Loucy (cell line): ENCODE data around the gene SLC25A26.
"Not testable (repeated sequence)": the region's sequence is repeated elsewhere in the genome, so short reads cannot be mapped to it uniquely, and the experiment has no call there.

Experiments
- H2AFZ ChIP-seq: fragments of 200-600 bp; sonication (generic); 2 replicates; pipeline ENCODE4 v1.6.0; 2016; ENCODE audit warnings: antibody characterized with exemption, mild to moderate bottlenecking, low read length, moderate library complexity
- H3F3A ChIP-seq: fragments of 200-600 bp; 2 replicates; pipeline ENCODE4 v1.6.0; 2016; ENCODE audit warnings: antibody characterized with exemption, low read depth, mild to moderate bottlenecking
- H3K27me3 ChIP-seq: fragments of 200-600 bp; sonication (generic); 2 replicates; pipeline ENCODE4 v1.6.1; 2014; ENCODE audit warnings: low read length, mild to moderate bottlenecking; ENCODE audit not compliant: insufficient read depth, poor library complexity, severe bottlenecking
- H3K36me3 ChIP-seq: fragments of 200-600 bp; sonication (generic); 2 replicates; pipeline ENCODE4 v1.6.1; 2016; ENCODE audit warnings: low read length; ENCODE audit not compliant: insufficient read depth
- H3K4me1 ChIP-seq: fragments of 200-600 bp; sonication (generic); 2 replicates; pipeline ENCODE4 v1.5.1; 2014; ENCODE audit warnings: low read length, mild to moderate bottlenecking; ENCODE audit not compliant: insufficient read depth, poor library complexity, severe bottlenecking
- H3K4me2 ChIP-seq: fragments of 200-600 bp; sonication (generic); 2 replicates; pipeline ENCODE4 v1.6.0; 2014; ENCODE audit warnings: antibody characterized with exemption, low read length, low read depth, mild to moderate bottlenecking; ENCODE audit not compliant: poor library complexity, severe bottlenecking
- H3K4me3 ChIP-seq: fragments of 200-600 bp; sonication (generic); 2 replicates; pipeline ENCODE4 v1.5.1; 2014; ENCODE audit warnings: low read length, mild to moderate bottlenecking, mixed read lengths; ENCODE audit not compliant: poor library complexity, severe bottlenecking
- H3K79me2 ChIP-seq: fragments of 200-600 bp; sonication (generic); 2 replicates; pipeline ENCODE4 v1.6.1; 2014; ENCODE audit warnings: low read length; ENCODE audit not compliant: insufficient read depth
- H3K9ac ChIP-seq: fragments of 200-600 bp; sonication (generic); 2 replicates; pipeline ENCODE4 v1.6.0; 2014; ENCODE audit warnings: mild to moderate bottlenecking, low read depth, low read length, moderate library complexity; ENCODE audit not compliant: poor library complexity, severe bottlenecking
- H3K9me2 ChIP-seq: fragments of 200-600 bp; sonication (generic); replicated peaks from 2 replicates; pipeline ENCODE4 v1.6.1; 2016; ENCODE audit warnings: low read depth, low read length, mixed read lengths
- H3K9me3 ChIP-seq: fragments of 200-600 bp; sonication (generic); 2 replicates; pipeline ENCODE4 v1.6.1; 2014; ENCODE audit warnings: mild to moderate bottlenecking, antibody characterized with exemption, low read length, low read depth; ENCODE audit not compliant: insufficient read depth
- H4K20me1 ChIP-seq: fragments of 200-600 bp; sonication (generic); 2 replicates; pipeline ENCODE4 v1.6.0; 2014; ENCODE audit warnings: antibody characterized with exemption, low read length, mild to moderate bottlenecking; ENCODE audit not compliant: insufficient read depth, poor library complexity, severe bottlenecking
- EZH2phosphoT487 ChIP-seq: fragments of 200-600 bp; IDR thresholded peaks from 2 replicates; pipeline ENCODE4 v1.6.1; 2018; ENCODE audit warnings: antibody characterized with exemption, mild to moderate bottlenecking, moderate library complexity, borderline replicate concordance
- TF ChIP-seq, protein P1 (sequence below): fragments of 200-600 bp; sonication (generic); conservative IDR thresholded peaks from 2 replicates; pipeline ENCODE4 v1.5.1; 2014; ENCODE audit warnings: mild to moderate bottlenecking, antibody characterized with exemption, low read length

SLC25A26 gene

GRCh38 chr3:66215106-66215505 lies 5.7 kb upstream of the SLC25A26 start:
- H3K36me3 ChIP-seq, result no peaks in the 10 kb centered on the region
- no peaks in the 10 kb centered on the region for H3K9me3 ChIP-seq
- H3K9me2 ChIP-seq, result no peaks in the 10 kb centered on the region
- no peak overlapping the region for H2AFZ ChIP-seq
- no peak overlapping the region for H3K9ac ChIP-seq
- no peak overlapping the region for H3K4me3 ChIP-seq
- H3F3A ChIP-seq, result no peaks in the 10 kb centered on the region
- H3K79me2 ChIP-seq, result no peaks in the 10 kb centered on the region
- no peaks in the 10 kb centered on the region for H3K27me3 ChIP-seq
- H3K4me1 ChIP-seq, result peaks cover 4% of the 10 kb centered on the region
- H4K20me1 ChIP-seq, result no peaks in the 10 kb centered on the region
- no peak overlapping the region for H3K4me2 ChIP-seq
- TF ChIP-seq, protein P1, sequence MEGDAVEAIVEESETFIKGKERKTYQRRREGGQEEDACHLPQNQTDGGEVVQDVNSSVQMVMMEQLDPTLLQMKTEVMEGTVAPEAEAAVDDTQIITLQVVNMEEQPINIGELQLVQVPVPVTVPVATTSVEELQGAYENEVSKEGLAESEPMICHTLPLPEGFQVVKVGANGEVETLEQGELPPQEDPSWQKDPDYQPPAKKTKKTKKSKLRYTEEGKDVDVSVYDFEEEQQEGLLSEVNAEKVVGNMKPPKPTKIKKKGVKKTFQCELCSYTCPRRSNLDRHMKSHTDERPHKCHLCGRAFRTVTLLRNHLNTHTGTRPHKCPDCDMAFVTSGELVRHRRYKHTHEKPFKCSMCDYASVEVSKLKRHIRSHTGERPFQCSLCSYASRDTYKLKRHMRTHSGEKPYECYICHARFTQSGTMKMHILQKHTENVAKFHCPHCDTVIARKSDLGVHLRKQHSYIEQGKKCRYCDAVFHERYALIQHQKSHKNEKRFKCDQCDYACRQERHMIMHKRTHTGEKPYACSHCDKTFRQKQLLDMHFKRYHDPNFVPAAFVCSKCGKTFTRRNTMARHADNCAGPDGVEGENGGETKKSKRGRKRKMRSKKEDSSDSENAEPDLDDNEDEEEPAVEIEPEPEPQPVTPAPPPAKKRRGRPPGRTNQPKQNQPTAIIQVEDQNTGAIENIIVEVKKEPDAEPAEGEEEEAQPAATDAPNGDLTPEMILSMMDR, result no peak
- TF ChIP-seq EZH2phosphoT487, result no peak

- TF ChIP-seq EZH2phosphoT487, result no peak
- TF ChIP-seq, protein P1, result no peak
- H3K9ac ChIP-seq, result peak overlapping the region; percentile 72
These were observed 735 bp upstream of the SLC25A26 start for GRCh38 chr3:66220066-66220465.

GRCh38 chr3:66224220-66224619 lies 3.4 kb downstream of the SLC25A26 start:
- no peaks in the 10 kb centered on the region for H3K36me3 ChIP-seq
- H3K9me2 ChIP-seq, result no peaks in the 10 kb centered on the region
- H3K4me3 ChIP-seq, result no peak overlapping the region
- no peak overlapping the region for H3K4me2 ChIP-seq
- no peaks in the 10 kb centered on the region for H3F3A ChIP-seq
- no peak overlapping the region for H2AFZ ChIP-seq
- TF ChIP-seq EZH2phosphoT487, result no peak
- TF ChIP-seq, protein P1, result no peak
- peaks cover 40% of the 10 kb centered on the region for H3K4me1 ChIP-seq
- no peaks in the 10 kb centered on the region for H4K20me1 ChIP-seq
- H3K79me2 ChIP-seq, result peaks cover 22% of the 10 kb centered on the region
- no peaks in the 10 kb centered on the region for H3K27me3 ChIP-seq
- H3K9ac ChIP-seq, result no peak overlapping the region
- no peaks in the 10 kb centered on the region for H3K9me3 ChIP-seq

More at GRCh38 chr3:66220066-66220465, 735 bp upstream of the SLC25A26 start:
- H3K9me2 ChIP-seq, result no peaks in the 10 kb centered on the region
- H3K27me3 ChIP-seq, result no peaks in the 10 kb centered on the region
- peak overlapping the region; percentile 86 for H3K4me3 ChIP-seq
- H2AFZ ChIP-seq, result peak overlapping the region; percentile 93
- H3K9me3 ChIP-seq, result no peaks in the 10 kb centered on the region
- peak overlapping the region; percentile 87 for H3K4me2 ChIP-seq
- peaks cover 15% of the 10 kb centered on the region for H3K79me2 ChIP-seq
- H3K36me3 ChIP-seq, result no peaks in the 10 kb centered on the region
- H3F3A ChIP-seq, result no peaks in the 10 kb centered on the region
- no peaks in the 10 kb centered on the region for H4K20me1 ChIP-seq
- peaks cover 18% of the 10 kb centered on the region for H3K4me1 ChIP-seq

DNA sequence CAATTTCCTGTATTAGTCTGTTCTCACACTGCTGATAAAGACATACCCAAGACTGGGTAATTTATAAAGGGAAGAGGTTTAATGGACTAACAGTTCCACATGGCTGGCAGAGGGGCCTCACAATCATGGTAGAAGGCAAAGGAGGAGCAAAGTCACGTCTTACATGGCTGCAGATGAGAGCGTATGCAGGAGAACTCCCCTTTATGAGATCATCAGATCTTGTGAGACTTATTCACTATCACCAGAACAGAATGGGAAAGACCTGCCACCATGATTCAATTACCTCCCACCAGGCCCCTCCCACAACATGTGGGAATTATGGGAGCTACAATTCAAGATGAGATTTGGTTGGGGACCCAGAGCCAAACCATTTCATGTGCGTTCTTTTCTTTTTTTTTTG lies 5.3 kb downstream of the SLC25A26 start:
- H3K4me2 ChIP-seq, H3K36me3 ChIP-seq, H4K20me1 ChIP-seq, H3K9me2 ChIP-seq, H3F3A ChIP-seq, H2AFZ ChIP-seq, H3K9me3 ChIP-seq, H3K27me3 ChIP-seq, H3K9ac ChIP-seq, H3K4me3 ChIP-seq: not testable (repeated sequence)
- Histone ChIP-seq H3K4me1 (peaks cover 47% of the 10 kb centered on the region), H3K79me2 (peaks cover 25% of the 10 kb centered on the region)
